ENCODE measurements around the gene C21orf58. TPM values are rescaled to one million over a fixed set of nuclear protein-coding genes. Genes with fewer than 3 reads are reported as not detected.

C21orf58 gene
- total RNA-seq, 4 donors from 2014 or later, result 0.13 to 2.8 (median 1.2) TPM

GRCh38 chr21:46322351-46323226 is 1.1 kb downstream of the C21orf58 start:
- no peaks in the 10 kb centered on the region for H3K9me3 ChIP-seq
- 2 to 6% methylated on average over 19 to 29 of the region's 50 CpGs for WGBS, 2 donors (ENCODE audit: low coverage in 1 of 2)
- no peaks in the 10 kb centered on the region for H3K27me3 ChIP-seq
- peak overlapping the region in 1 of 4 donors; percentile 99 for H3K27ac ChIP-seq
- H3K4me1 ChIP-seq, result peaks cover 0 to 31% (median 16%) of the 10 kb centered on the region in 3 donors
- TF ChIP-seq CTCF (IDR thresholded peaks at IDR 0.05), result no peak
- TF ChIP-seq EP300 (IDR thresholded peaks at IDR 0.05), result no peak
- TF ChIP-seq POLR2A (IDR thresholded peaks at IDR 0.05), result no peak
- TF ChIP-seq POLR2AphosphoS5 (IDR thresholded peaks at IDR 0.05), result no peak
- no peak for ATAC-seq
- H3K4me3 ChIP-seq, result peak overlapping the region; percentile 40 to 82
- peaks cover 0 to 7% of the 10 kb centered on the region in 2 donors for H3K36me3 ChIP-seq

- Histone ChIP-seq H3K36me3 (no peaks in the 10 kb centered on the region), H3K4me1 (peaks cover 0 to 22% (median 12%) of the 10 kb centered on the region in 3 donors), H3K27ac (no peak overlapping the region), H3K9me3 (no peaks in the 10 kb centered on the region), H3K27me3 (no peaks in the 10 kb centered on the region), H3K4me3 (no peak overlapping the region)
- WGBS, 2 donors (ENCODE audit: low coverage in 1 of 2), result 38 to 47% methylated on average over 2 to 3 of the region's 4 CpGs
- ATAC-seq, result no peak
- TF ChIP-seq POLR2A (IDR thresholded peaks at IDR 0.05) (no peak), EP300 (IDR thresholded peaks at IDR 0.05) (no peak), CTCF (IDR thresholded peaks at IDR 0.05) (no peak), POLR2AphosphoS5 (IDR thresholded peaks at IDR 0.05) (no peak)
These were observed 3.3 kb downstream of the C21orf58 start for GRCh38 chr21:46320331-46320801.

GRCh38 chr21:46319186-46319585 is 4.5 kb downstream of the C21orf58 start:
- no peak overlapping the region for H3K4me3 ChIP-seq
- no CpG with 5 or more reads among the region's 7 CpGs for WGBS, 2 donors (ENCODE audit: low coverage in 1 of 2)
- H3K27me3 ChIP-seq, result no peaks in the 10 kb centered on the region
- H3K36me3 ChIP-seq, result peaks cover 0 to 3% of the 10 kb centered on the region in 2 donors
- no peak for ATAC-seq
- H3K4me1 ChIP-seq, result peaks cover 0 to 14% (median 11%) of the 10 kb centered on the region in 3 donors
- H3K9me3 ChIP-seq, result no peaks in the 10 kb centered on the region
- H3K27ac ChIP-seq, result no peak overlapping the region
- TF ChIP-seq POLR2A (IDR thresholded peaks at IDR 0.05) (no peak), POLR2AphosphoS5 (IDR thresholded peaks at IDR 0.05) (no peak), CTCF (IDR thresholded peaks at IDR 0.05) (no peak), EP300 (IDR thresholded peaks at IDR 0.05) (no peak)

- Histone ChIP-seq H3K27ac (no peak overlapping the region), H3K4me3 (no peak overlapping the region), H3K36me3 (peaks cover 0 to 3% of the 10 kb centered on the region in 2 donors), H3K9me3 (no peaks in the 10 kb centered on the region), H3K27me3 (no peaks in the 10 kb centered on the region), H3K4me1 (peaks cover 0 to 14% (median 11%) of the 10 kb centered on the region in 3 donors)
- 80% methylated on average over 2 of the region's 4 CpGs; no CpG with 5 or more reads in 1 of the 2 donors for WGBS, 2 donors (ENCODE audit: low coverage in 1 of 2)
- TF ChIP-seq EP300 (IDR thresholded peaks at IDR 0.05), result no peak
- no peak for TF ChIP-seq CTCF (IDR thresholded peaks at IDR 0.05)
- TF ChIP-seq POLR2A (IDR thresholded peaks at IDR 0.05), result no peak
- TF ChIP-seq POLR2AphosphoS5 (IDR thresholded peaks at IDR 0.05), result no peak
- no peak for ATAC-seq
These were observed 5.2 kb downstream of the C21orf58 start for GRCh38 chr21:46318464-46318845.
